ENCODE results near the gene CUX1.

The CUX1 gene

DNA sequence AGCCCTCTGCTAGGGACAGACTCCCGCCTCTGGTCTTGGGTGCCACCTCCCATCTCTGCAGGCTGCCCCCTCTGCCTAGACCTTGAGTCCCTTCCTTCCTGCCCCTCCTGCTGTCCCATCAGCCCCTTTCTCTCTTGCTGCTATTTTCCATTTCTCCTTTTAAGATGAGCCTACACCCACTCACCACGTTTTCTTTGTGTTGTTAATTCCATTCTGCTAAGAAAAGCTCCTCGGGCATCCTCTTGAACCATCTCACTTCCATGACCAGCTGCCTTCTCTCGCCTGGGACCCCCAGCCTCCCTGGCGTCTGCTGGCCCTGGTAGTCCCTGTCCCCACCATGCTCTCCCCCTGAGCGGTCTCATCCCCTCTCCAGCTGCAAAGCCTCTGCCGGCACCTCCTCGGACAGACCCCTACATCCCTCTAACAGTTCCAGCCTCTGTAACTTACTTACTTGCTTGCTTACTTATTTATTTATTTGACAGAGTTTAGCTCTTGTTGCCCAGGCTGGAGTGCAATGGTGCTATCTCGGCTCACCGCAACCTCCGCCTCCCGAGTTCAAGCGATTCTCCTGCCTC lies 373.4 kb downstream of the CUX1 start:
- H3K4me3 ChIP-seq (ENCODE audit: low read depth, low read length), result no peak overlapping the region
- TF ChIP-seq, protein P1, sequence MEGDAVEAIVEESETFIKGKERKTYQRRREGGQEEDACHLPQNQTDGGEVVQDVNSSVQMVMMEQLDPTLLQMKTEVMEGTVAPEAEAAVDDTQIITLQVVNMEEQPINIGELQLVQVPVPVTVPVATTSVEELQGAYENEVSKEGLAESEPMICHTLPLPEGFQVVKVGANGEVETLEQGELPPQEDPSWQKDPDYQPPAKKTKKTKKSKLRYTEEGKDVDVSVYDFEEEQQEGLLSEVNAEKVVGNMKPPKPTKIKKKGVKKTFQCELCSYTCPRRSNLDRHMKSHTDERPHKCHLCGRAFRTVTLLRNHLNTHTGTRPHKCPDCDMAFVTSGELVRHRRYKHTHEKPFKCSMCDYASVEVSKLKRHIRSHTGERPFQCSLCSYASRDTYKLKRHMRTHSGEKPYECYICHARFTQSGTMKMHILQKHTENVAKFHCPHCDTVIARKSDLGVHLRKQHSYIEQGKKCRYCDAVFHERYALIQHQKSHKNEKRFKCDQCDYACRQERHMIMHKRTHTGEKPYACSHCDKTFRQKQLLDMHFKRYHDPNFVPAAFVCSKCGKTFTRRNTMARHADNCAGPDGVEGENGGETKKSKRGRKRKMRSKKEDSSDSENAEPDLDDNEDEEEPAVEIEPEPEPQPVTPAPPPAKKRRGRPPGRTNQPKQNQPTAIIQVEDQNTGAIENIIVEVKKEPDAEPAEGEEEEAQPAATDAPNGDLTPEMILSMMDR (IDR thresholded peaks at IDR 0.05; ENCODE audit: borderline replicate concordance, insufficient read depth, low read depth, low read length), result no peak

DNA sequence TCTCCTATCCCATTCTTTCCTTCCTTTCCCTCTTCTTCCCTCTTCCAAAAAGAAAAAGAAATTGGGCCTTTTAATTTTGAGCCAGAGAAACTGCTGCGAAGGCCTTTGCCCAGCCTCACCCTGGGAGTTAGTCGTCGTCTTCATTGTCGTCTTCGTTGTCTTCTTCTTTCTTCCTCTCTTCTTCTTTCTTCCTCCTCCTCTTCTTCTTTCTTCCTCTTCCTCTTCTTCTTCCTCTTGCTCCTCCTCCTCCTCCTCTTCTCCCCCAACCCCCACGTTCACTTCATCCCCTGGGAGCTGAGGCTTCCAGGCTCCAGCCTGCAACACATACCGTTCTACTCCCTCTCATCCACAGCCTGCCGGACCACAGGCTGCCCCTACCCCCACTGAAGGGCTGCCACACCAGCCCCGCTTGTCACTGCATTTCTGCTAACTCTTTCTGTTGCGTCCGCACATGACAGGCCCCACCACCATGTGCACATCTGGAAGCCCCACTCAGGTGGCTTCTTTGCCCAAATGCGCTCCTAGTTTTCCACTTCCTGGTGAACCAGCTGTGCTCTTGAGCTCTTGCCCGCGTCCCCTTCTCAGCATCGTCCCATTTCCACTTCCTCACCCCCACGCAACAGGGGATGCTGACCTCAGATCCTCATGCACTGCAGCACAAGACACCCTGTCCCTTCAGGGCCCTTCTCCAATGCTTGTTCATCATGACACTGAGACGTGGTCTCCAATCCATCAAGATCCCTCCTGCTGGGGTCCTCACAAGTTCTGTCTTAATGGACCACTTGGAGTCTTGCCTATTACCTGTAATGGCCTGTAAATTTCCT lies 374.3 kb downstream of the CUX1 start:
- no peak overlapping the region for H3K4me3 ChIP-seq (ENCODE audit: low read depth, low read length)
- TF ChIP-seq, protein P1 (IDR thresholded peaks at IDR 0.05; ENCODE audit: borderline replicate concordance, insufficient read depth, low read depth, low read length), result no peak

DNA sequence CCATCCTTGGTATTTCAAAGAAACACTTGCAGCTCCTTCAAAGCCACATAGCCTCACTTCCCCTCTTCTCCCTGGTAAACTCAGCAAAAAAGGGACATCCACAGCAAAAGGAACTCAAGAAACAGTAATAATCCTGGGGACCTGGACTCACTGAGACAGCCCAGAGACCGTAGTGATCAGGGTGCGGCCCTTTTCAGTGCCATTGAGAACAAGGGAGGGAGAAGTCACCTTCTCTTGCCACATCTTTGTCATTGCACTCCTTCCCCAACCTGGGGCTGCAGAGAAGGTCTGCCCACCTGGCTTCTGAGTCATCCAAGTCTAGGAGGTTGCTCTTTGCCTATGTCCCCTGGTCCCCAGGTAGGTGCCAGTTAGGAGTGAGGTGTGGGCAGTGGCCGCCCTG lies 375.4 kb downstream of the CUX1 start:
- TF ChIP-seq, protein P1 (IDR thresholded peaks at IDR 0.05; ENCODE audit: borderline replicate concordance, insufficient read depth, low read depth, low read length), result no peak
- no peak overlapping the region for H3K4me3 ChIP-seq (ENCODE audit: low read depth, low read length)

DNA sequence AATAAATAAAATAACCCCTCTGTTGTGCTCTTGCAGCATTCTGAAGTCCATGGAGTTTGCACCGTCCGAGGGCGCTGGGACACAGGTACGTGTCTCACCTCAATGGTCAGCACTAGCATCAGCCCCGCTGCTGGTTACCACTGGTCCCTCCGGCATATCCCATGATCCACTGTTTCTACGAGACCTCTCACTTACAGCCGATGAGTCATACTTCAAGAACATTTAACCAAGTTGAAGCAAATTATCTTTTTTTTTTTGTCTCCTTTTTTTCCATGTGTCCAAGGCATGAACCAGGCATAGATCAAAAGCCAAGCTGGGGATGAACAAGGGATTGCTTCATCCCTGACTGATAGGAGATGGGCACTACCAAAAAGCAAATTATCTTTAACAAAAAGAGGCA lies 376.4 kb downstream of the CUX1 start:
- H3K4me3 ChIP-seq (ENCODE audit: low read depth, low read length), result no peak overlapping the region
- TF ChIP-seq, protein P1 (IDR thresholded peaks at IDR 0.05; ENCODE audit: borderline replicate concordance, insufficient read depth, low read depth, low read length), result no peak

DNA sequence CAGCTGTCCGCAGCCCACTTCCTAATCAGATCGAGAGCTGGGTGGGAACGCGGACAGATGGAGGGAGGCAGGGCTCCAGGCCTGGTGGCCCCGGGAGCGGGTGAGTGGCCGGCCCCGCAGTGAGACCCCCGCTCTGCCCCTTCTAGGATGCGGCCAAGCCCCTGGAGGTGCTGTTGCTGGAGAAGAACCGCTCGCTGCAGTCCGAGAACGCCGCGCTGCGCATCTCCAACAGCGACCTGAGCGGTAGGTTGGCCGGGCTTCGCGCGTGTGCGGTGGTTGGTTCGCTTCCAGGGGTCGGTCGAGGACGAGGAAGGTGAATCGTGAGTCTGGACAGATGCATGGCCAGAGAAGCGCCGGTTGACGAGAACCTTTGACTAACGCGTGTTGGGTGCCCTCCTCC lies 377.9 kb downstream of the CUX1 start:
- TF ChIP-seq, protein P1 (IDR thresholded peaks at IDR 0.05; ENCODE audit: borderline replicate concordance, insufficient read depth, low read depth, low read length), result no peak
- H3K4me3 ChIP-seq (ENCODE audit: low read depth, low read length), result no peak overlapping the region

DNA sequence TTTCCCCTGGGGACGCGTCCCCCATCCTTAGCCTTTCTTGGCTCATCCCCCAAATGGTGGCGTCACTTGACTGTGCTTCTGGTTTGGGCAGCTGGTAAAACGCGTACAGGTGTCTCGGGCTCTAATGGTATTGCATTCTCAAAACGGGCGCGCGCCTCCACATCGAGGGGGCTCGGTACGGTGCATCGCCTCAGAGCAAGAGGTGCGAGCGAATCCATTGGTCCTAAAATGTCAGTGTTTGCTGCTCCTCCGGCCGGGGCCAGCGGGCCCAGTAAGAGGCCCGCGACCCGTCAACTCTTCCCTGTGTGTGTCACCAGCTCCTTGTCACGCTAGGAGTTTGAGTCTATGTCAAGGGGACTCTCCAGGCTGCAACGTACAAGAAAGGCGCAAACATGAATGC lies 378.6 kb downstream of the CUX1 start:
- TF ChIP-seq, protein P1 (IDR thresholded peaks at IDR 0.05; ENCODE audit: borderline replicate concordance, insufficient read depth, low read depth, low read length), result no peak
- H3K4me3 ChIP-seq (ENCODE audit: low read depth, low read length), result no peak overlapping the region

DNA sequence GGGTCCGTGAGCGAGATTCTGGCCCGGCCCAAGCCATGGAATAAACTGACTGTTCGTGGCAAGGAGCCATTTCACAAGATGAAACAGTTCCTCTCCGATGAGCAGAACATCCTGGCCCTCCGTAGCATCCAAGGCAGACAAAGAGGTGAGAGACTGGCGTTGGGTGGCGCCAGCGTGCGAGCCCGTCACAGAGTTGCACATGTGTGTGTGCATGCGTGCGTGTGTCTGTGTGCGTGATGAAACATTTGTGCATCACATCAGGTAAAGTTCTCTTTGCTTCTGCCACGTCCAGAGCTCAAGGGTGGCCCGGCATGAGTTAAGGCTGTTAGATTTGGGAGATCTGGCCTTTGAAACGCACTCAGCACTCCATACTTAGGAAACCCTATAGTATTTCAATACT lies 379.7 kb downstream of the CUX1 start:
- no peak overlapping the region for H3K4me3 ChIP-seq (ENCODE audit: low read depth, low read length)
- TF ChIP-seq, protein P1 (IDR thresholded peaks at IDR 0.05; ENCODE audit: borderline replicate concordance, insufficient read depth, low read depth, low read length), result no peak
